Spleen (tissue), 11 donors: ENCODE results near the gene ZDHHC12. TPM values are rescaled to one million over a fixed set of nuclear protein-coding genes. Genes with fewer than 3 reads are reported as not detected.
A peak's percentile ranks its signal among the peaks of the same experiment; 100 is the strongest.

Source experiments
- DNase-seq: peaks from one replicate; pipeline ENCODE4 v3.0.0-alpha.2; 2020
- H3K27ac ChIP-seq, 8 donors: fragments of 200-600 bp; sonication (generic) in 7 of 8; 1 replicate in 4 of 8; 2 replicates in 4 of 8; pipeline versions ENCODE4 v1.5.0 to v1.8.0; 2016 to 2021; ENCODE audit warnings: inconsistent platforms in 4 of 8, mild to moderate bottlenecking in 4 of 8, moderate library complexity in 1 of 8
- H3K27me3 ChIP-seq, 7 donors: fragments of 200-600 bp; sonication (generic) in 6 of 7; replicated peaks in 1 of 7; 1 replicate in 4 of 7; 2 replicates in 3 of 7; pipeline versions ENCODE4 v1.5.0 to v1.8.0; 2016 to 2021; ENCODE audit warnings: inconsistent platforms in 3 of 7, mild to moderate bottlenecking in 1 of 7
- H3K36me3 ChIP-seq, 6 donors: fragments of 200-600 bp; sonication (generic) in 5 of 6; 1 replicate in 4 of 6; 2 replicates in 2 of 6; pipeline versions ENCODE4 v1.5.0 to v1.8.0; 2016 to 2021; ENCODE audit warnings: inconsistent platforms in 2 of 6
- H3K4me1 ChIP-seq, 6 donors: fragments of 200-600 bp; sonication (generic) in 5 of 6; 1 replicate in 3 of 6; 2 replicates in 3 of 6; pipeline versions ENCODE4 v1.5.0 to v1.8.0; 2016 to 2021; ENCODE audit warnings: inconsistent platforms in 3 of 6
- H3K4me3 ChIP-seq, 8 donors: fragments of 200-600 bp; sonication (generic) in 7 of 8; 1 replicate in 4 of 8; 2 replicates in 4 of 8; pipeline versions ENCODE4 v1.5.0 to v1.8.0; 2016 to 2021; ENCODE audit warnings: inconsistent platforms in 4 of 8, mild to moderate bottlenecking in 4 of 8, moderate library complexity in 2 of 8
- H3K9me3 ChIP-seq, 8 donors: fragments of 200-600 bp; sonication (generic) in 7 of 8; 1 replicate in 4 of 8; 2 replicates in 4 of 8; pipeline versions ENCODE4 v1.5.0 to v1.8.0; 2016 to 2021; ENCODE audit warnings: inconsistent platforms in 4 of 8
- POLR2A ChIP-seq, 3 donors: fragments of 450-650 bp; IDR thresholded peaks; one replicate each; pipeline ENCODE4 v1.5.1; 2017; ENCODE audit warnings: antibody characterized with exemption in 3 of 3, mild to moderate bottlenecking in 1 of 3
- POLR2AphosphoS5 ChIP-seq, 3 donors: sonication (generic); formaldehyde crosslinking; IDR thresholded peaks; one replicate each; pipeline ENCODE4 v1.5.1; 2017; ENCODE audit warnings: antibody characterized with exemption in 3 of 3
- WGBS, 5 donors: extraction: QIAGEN DNeasy Blood & Tissue Kit in 3 of 5; methylation state at CpG; one replicate each; pipeline versions ENCODE4 v1.1.5 to v1.1.7; 2013 to 2018; 5-methylcytosine and 5-hydroxymethylcytosine counted together
- intact Hi-C: fragments of 100-400 bp; cut with DNase I; formaldehyde crosslinking; loops from one replicate; pipeline ENCODE4 v1.15.0; 2023; ENCODE audit warnings: low total_unique reads
- polyA plus RNA-seq, 3 donors: library from polyadenylated mRNA; stranded (reverse); fragments of 200-250 nt; gene quantifications; one replicate each; pipeline ENCODE4 v1.2.1, GENCODE V29; 2013
- total RNA-seq, 7 donors: library from RNA; depleted of rRNA in 3 of 7; stranded (reverse); fragments of >200 nt in 3 of 7; fragmentation: NEBNext Ultra II Directional in 4 of 7; extraction: Animal tissue kit (Norgen Biotek cat#: 25700) in 4 of 7; gene quantifications; one replicate each; pipeline versions ENCODE4 v1.1.0 to v1.2.1, GENCODE V29; 2016 to 2021
- TF ChIP-seq, protein P1 (sequence below), 11 experiments: fragments of 200-600 bp in 7 of 11; fragments of 450-650 bp in 4 of 11; sonication (generic) in 4 of 11; IDR thresholded peaks in 8 of 11; conservative IDR thresholded peaks in 3 of 11; 1 replicate in 7 of 11; 2 replicates in 4 of 11; pipeline versions ENCODE4 v1.4.0 to v1.8.0; 2016 to 2021; ENCODE audit warnings: antibody characterized with exemption in 11 of 11, inconsistent platforms in 4 of 11, mild to moderate bottlenecking in 1 of 11
- donor health status: healthy with polysubstance abuse.
- donor health status: DM: no; HTN: no; CAD: no; lungs with moderate emphysema.
- donor health status: DM: no; HTN: no; CAD: no.
- donor health status: Bipolar disorder and iron deficiency.
- donor health status: healthy.
- donor health status: DM: no; HTN: no; CAD: no.
- donor health status: DM: yes; HTN: yes; CAD: no.

ZDHHC12 gene
- total and polyA plus RNA-seq, 10 donors = 21.5 to 73.4 (median 36.6) TPM

DNA sequence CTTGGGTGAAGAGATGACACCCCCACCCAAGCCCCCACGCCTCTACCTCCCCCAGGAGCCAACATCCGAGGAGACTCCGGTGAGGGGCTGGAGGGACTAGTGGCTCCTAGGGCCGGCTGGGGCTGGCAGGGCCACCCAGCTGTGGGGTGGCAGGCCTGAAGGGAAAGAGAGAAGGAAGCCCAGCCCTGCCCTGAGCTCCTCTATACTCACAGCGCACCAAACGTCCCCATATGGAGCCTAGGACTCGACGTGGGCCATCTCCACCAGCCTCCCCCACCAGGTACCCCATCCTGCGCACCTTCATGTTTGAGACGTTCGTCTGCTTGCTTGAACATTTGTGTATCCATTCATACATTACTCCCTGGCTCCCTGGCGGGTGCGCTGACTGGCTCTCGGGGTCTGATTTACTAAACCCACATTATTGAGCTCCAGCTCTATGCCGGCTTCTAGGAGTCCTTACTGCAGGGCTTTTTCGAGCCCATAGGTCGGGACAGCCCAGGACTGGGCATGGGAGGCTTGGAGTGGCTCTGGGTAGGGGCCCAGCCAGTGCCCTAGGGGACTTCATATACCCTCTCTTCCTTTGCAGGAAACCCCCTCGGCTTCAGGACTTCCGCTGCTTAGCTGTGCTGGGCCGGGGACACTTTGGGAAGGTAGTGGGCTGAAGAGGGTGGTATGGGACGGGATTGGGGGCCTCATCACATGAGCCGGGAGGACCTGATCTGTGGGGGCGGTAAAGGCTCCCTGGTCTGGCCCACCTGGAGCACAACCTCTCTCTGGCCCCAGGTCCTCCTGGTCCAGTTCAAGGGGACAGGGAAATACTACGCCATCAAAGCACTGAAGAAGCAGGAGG lies 9.1 kb downstream of the ZDHHC12 start:
- intact Hi-C loops = no loop called here
- no peaks in the 10 kb centered on the region for H3K27me3 ChIP-seq
- H3K4me3 ChIP-seq = no peak overlapping the region
- H3K27ac ChIP-seq = no peak overlapping the region
- H3K4me1 ChIP-seq = no peaks in the 10 kb centered on the region
- DNase-seq = peak; percentile 48
- H3K36me3 ChIP-seq = peaks cover 0 to 70% (median under 1%) of the 10 kb centered on the region in 6 donors
- 89 to 93% (median 90%) methylated on average over 21 to 24 of the region's 24 CpGs for whole genome bisulfite sequencing, 5 donors
- H3K9me3 ChIP-seq = no peaks in the 10 kb centered on the region
- TF ChIP-seq, protein P1, sequence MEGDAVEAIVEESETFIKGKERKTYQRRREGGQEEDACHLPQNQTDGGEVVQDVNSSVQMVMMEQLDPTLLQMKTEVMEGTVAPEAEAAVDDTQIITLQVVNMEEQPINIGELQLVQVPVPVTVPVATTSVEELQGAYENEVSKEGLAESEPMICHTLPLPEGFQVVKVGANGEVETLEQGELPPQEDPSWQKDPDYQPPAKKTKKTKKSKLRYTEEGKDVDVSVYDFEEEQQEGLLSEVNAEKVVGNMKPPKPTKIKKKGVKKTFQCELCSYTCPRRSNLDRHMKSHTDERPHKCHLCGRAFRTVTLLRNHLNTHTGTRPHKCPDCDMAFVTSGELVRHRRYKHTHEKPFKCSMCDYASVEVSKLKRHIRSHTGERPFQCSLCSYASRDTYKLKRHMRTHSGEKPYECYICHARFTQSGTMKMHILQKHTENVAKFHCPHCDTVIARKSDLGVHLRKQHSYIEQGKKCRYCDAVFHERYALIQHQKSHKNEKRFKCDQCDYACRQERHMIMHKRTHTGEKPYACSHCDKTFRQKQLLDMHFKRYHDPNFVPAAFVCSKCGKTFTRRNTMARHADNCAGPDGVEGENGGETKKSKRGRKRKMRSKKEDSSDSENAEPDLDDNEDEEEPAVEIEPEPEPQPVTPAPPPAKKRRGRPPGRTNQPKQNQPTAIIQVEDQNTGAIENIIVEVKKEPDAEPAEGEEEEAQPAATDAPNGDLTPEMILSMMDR (IDR thresholded peaks at IDR 0.05 in 8 of 11, conservative IDR thresholded peaks at IDR 0.05 in 3 of 11) = no peak
- TF ChIP-seq POLR2AphosphoS5 (IDR thresholded peaks at IDR 0.05) (no peak), POLR2A (IDR thresholded peaks at IDR 0.05) (no peak)

DNA sequence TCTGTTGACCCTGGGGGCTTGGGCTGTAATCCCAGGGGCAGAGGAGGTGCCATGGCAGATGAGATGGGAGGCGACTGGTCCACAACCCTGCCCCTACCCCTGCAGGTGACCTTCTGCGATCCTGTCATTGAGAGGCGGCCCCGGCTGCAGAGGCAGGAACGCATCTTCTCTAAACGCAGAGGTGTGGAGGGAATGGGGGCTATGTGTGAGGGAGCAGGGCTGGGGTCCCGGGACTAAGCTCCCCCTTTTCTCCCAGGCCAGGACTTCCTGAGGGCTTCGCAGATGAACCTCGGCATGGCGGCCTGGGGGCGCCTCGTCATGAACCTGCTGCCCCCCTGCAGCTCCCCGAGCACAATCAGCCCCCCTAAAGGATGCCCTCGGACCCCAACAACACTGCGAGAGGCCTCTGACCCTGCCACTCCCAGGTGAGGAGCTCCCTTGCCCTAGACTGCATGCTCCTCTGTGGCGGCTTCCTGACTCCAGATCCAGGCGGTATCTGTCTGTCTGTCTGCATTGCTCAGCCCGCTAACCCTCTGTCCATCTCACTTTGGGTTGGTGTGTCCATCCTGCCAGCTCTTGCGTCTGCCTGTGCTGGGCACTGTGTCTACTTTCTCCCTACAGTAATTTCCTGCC lies 9.9 kb downstream of the ZDHHC12 start:
- Histone ChIP-seq H3K4me1 (no peaks in the 10 kb centered on the region), H3K36me3 (peaks cover 0 to 64% (median 0%) of the 10 kb centered on the region in 6 donors), H3K9me3 (no peaks in the 10 kb centered on the region), H3K4me3 (no peak overlapping the region), H3K27ac (no peak overlapping the region), H3K27me3 (no peaks in the 10 kb centered on the region)
- intact Hi-C loops = no loop called here
- TF ChIP-seq POLR2AphosphoS5 (IDR thresholded peaks at IDR 0.05) (no peak), POLR2A (IDR thresholded peaks at IDR 0.05) (no peak)
- TF ChIP-seq, protein P1 (IDR thresholded peaks at IDR 0.05 in 8 of 11, conservative IDR thresholded peaks at IDR 0.05 in 3 of 11) = no peak
- 92 to 98% (median 96%) methylated on average over 9 to 19 of the region's 19 CpGs for WGBS, 5 donors
- DNase-seq = peak; percentile 46

GRCh38 chr9:128713411-128713780 lies 10.5 kb downstream of the ZDHHC12 start:
- TF ChIP-seq POLR2A (IDR thresholded peaks at IDR 0.05) (no peak), POLR2AphosphoS5 (IDR thresholded peaks at IDR 0.05) (no peak)
- TF ChIP-seq, protein P1 (IDR thresholded peaks at IDR 0.05 in 8 of 11, conservative IDR thresholded peaks at IDR 0.05 in 3 of 11) = no peak
- Histone ChIP-seq H3K9me3 (no peaks in the 10 kb centered on the region), H3K4me1 (no peaks in the 10 kb centered on the region), H3K27ac (no peak overlapping the region), H3K36me3 (peaks cover 0 to 60% (median 0%) of the 10 kb centered on the region in 6 donors), H3K27me3 (no peaks in the 10 kb centered on the region), H3K4me3 (no peak overlapping the region)
- WGBS, 5 donors = 89 to 93% (median 90%) methylated on average over 7 to 13 of the region's 13 CpGs
- DNase-seq = no peak
- intact Hi-C loops = no loop called here
